HG03060 (cell line): Measurements from ENCODE around the gene FRMD4A.

Experiments used
- ATAC-seq: cut with Tn5 transposase; IDR thresholded peaks from one replicate; pipeline ENCODE4 v1.9.1; 2021; ENCODE audit warnings: low read depth, moderate number of reproducible peaks; ENCODE audit not compliant: unreplicated experiment

FRMD4A gene

DNA sequence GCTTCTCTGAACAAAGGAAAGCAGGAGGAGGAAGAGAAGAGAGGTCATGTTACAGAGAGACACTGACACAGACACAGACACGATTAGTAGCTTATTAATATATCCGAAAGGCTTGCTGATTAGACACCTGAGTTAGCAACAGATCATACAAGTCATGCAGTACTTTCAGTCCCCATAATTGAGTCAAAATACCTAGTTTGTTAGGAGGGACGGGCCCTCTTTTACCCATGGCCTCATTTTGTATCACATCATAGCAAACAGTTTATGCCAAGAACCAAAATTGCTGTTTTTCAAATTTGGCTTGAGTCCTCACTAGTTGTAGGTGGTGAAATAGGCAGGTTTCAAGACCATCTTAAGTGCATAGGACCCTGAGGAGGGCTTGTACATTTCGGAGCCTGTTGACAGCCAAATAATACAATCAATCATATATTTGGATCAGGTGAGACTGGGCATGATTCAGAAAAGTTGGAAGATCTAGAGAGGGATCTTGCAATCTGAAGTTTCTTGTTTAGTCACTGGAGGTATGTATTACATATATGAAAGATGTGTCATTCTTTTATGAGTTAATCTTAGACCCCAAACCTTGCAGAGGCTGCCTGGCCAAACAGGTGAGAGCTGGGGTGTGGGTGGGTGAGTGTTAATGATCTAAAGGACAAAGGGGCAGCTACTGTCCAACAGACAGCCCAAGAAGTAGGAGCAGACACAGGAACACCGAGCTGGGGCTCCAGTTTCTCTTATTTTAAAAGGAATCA, 678.6 kb downstream of the FRMD4A start:
- no peak for ATAC-seq

DNA sequence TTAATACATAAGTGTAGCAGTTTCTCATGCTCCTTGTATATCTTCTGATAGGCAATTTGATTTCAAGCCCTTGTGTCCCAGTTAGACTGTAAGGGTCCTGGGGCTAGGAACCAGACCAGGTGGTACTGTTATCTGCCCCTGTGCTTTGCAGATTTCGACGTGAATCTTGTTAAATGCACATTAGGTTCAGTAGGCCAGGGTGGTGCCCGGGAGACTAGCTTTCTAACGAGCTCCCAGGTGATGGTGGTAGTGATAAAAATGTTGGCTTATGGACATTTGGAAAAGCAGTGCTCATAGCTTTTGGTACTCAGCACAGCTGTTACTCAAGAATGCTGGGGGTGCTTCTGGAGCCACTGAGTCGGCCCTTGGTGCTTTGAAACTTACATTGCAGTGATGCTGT, 679.8 kb downstream of the FRMD4A start:
- no peak for ATAC-seq

DNA sequence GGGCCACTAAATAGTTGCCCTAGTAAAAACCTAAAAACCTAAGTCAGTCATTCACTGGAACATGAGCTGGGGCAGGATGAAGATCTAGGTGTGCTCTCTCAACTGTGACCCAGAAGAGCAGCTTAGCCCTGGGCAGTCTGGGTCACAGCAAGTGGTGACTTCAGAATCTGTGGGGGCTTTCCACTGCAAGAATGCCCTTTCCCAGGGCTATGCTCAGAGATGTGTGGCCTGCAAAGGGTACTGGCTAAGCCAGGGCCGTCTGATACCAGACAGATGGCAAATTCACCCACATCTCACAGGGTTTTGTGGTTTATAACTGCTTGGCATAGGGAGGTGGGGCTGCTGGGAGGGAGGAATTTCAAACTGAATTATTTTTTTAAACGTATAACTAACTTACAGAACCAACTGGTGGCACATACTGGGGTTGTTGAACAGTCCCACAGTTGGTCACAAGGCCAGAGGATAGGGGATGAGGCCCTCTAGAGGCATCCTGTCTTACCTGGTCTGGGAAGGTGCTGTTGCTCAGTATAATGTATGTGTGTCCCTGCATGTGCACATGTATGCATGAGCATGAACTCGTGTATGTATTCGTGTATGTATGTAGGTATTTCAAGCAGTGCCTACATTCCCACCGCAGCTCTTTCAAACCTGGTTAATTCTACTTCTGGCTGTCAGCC, 680.7 kb downstream of the FRMD4A start:
- no peak for ATAC-seq

DNA sequence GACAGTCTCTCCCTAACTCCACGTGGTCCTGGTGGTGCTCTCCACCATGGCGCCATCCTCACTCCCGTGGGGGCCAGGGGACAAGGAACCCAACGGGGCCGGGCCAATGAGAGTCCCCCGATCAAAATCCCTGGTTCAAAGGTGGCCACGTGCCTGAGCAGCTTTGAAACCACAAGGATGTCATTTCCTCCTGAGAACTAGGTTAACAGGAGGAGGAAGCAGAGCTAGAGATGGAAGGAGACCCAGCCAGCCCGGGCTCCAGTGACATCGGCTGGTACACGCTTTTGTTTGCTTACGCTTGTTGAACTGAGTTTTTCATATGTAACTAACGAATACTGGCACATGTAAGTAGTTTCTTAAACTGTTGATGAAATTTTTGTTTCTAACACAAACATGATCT, 682.3 kb downstream of the FRMD4A start:
- ATAC-seq, result no peak

DNA sequence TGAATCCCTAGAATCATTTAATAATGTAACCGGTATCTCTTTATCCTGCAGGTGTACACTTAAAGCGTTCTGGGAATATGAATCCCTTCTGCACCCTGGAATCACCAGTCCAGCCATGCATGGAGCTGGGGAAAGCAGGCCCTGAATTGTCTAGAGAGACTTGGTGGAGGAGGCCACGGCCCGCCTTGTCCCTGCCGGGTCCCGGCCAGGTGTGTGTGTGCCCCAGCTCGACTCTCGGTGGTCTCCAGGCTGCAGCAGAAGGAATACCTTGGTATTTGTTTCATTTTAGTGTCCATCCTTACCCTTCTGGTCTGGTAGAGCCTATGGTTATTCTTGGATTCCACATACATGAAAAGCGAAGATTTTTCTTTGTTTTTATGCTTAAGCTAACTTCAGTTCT, 685.9 kb downstream of the FRMD4A start:
- ATAC-seq, result no peak

DNA sequence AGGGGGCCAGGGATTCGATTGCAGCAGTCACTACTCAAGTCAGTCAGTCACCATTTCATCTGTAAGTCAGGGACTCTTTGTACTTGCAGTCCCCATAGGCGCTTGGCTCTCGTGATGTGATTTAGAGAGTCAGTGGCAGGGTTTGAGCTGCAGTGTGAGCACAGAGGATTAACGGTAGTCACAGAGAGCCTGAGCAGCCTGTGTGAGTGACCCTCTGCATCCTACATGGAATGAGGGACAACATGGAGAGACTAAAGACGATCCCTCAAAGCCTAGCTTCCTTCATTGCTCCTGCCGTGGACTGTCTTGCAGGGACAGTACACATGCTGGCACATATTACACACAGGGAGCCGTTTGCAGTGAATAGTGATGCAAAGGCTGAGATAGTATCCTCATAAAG, 687.7 kb downstream of the FRMD4A start:
- ATAC-seq, result no peak

DNA sequence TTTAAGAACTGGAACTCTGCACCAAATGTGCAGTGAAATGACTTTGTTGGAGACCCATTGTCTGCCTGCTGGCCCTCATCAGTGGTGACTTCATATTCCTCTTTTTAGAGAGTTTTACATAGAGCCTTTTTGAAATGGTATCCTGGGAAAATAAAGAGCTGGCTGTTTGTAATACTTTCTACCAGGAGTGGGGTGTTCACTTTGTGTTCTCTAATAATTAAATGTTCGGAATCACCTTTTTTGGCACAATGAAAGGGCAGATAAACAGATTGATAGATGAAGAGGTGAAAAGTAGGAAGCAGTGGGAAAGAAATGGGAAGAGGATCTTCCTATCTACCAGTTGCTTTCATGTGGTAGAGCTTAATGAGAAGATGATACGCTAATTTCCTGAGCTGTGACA, 688.4 kb downstream of the FRMD4A start:
- no peak for ATAC-seq

DNA sequence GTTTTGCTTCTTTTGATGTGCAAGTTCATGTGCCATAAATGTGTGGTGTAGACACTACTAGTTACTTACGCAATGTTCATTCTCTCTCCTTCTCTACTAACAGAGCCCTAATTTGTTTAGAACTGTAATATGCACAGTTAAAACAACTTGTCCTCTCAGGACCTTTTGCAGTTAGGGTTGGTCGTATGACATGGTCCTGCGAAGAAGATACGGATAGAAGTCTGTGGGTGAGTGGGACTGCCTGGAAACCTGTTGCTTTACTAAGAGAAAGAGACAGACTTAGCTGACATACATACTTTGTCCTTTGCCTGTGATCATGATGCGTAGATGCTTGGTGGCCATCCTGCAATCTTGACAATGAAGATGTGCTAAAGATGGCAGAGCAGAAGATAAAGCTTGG, 692.8 kb downstream of the FRMD4A start:
- no peak for ATAC-seq

DNA sequence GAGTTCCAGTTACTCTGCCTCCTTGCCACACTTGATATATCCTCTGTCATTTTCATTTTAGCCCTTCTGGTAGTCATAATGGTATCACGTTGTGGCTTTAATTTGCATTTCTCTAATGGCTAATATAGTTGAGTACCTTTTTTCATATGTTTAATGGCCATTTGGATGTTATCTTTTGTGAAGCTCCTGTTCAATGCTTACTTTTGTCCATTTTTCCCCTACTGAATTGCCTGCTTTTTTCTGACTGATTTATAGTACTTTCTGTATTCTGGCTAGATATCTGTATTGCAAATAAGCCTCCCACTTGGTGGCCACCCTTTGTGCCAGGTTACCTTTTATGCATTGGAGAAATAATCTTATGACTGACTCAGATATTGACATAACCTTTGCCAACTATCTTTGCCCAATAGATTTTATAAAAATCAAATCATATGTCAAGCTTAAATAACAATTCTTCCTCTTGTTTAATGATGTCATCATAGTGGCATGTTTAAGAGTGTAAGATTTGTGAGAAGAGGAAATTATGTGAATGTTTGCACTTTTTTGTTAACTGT, 693.3 kb downstream of the FRMD4A start:
- ATAC-seq, result no peak

DNA sequence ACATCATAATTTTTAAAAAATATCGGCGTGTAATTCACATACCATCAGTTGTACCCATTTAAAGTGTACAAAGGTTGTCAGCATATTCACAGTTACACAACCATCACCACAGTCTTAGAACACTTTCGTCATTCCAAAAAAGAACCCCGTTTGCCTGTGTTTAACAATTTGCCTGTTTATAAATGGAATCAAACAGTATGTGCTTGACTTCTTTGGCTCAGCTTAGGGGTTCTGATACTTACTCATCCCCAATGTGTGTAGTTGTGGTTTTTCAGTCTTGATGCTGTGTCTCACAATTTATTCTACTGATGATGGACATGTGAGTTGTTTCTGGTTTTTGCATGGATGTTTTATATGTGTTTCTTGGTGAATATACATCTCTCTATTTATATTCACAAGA, 693.9 kb downstream of the FRMD4A start:
- ATAC-seq, result no peak

DNA sequence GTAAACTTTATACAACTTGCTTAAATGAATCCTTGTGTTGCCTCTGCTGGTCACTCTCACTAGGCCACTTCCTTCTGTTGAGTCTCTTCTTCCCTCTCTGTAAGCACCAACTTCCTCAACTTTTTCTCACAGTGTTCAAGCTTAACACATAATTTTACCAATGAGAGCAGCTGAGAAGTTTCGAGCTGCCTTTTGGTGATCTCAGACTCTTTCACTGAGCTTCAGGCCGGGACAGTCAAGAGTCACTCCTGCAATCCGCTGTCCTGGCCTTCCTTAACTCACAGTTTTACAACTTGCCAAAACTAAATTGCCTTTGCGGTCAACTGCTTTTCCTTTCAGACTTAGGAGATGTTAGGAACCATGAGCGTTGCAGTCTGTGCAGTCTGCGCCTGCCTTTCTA, 696.5 kb downstream of the FRMD4A start:
- no peak for ATAC-seq

DNA sequence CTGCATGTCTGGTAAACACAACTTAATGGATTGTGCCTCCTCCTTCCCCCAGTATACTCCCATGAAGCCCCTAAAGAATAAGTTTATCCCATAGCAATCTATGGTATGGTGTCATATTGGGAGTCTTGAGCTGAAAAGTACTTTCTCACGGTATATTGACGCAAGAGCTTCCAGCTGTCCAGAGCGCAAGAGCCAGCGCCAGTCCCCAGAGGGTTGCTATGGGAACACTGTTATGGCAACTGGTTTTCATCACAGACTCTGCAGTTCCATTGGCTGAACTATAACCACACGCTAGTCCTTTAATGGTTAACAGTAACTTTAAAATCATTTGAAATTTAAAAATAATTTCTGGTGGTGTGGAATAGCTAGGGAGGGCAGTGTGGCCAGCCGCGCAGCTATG, 697.0 kb downstream of the FRMD4A start:
- ATAC-seq, result no peak

DNA sequence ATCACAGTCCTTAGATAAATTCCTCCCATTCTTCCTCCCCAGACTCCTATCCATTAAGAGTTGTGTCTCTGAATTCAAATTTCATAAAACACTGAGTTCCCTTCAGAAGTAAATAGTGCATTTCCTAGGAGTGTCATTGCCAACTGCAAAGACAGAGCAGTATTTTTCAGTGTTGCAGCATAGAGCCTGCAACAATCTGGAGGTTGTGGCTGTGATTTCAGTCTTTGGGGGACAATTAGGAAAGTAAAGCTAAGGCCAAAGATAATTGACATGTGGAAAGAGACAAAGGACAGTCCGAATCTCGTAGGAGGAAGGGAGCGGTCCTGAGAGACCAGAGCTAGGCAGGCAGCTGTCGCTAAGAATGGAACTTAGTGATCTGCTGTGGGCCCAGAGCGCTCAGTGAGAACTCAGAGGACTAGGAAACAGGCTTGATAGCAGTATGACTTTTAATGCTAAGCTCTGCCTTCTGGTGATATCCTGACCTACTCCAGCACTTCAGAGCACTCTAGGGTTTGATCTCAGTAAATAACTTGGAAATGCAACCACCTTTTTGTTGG, 697.8 kb downstream of the FRMD4A start:
- ATAC-seq, result no peak

DNA sequence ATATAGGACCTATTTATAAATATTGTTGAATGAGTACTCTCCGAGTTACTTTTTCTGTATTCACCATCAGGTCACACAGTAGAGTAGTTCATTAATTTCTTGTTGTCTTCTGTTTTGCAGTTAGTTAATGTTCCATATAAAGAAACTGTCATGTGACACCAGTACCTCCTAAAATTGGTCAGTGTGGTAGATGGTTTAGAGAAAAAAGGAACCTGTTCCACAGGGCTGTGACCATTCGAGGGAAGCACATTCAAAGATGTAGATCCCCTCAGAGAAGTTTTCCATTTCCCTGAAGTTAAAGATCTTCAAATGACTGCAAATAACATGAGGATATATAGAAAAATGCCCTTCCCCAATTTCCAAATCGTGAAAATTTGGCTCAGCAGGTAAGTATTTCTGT, 698.3 kb downstream of the FRMD4A start:
- ATAC-seq, result no peak

DNA sequence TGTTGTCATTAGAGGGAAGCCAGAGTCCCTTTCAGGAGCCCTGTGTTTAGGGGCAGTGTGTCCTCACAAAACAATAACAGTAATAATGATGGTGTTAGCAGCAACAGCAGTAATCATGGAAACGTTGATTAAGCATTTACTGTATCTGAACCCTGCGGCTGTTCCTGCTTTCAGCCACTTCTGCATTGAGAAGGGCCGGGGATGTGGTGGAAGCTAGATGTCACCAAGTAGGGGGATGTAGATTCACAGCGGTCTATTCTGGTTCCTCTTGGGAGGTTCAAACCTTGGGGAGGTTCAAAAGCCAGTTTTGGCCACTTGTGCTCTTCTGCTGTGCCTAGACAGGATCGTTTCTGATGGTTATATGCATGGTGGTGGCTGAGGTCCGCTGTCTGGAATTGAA, 699.1 kb downstream of the FRMD4A start:
- ATAC-seq, result no peak

DNA sequence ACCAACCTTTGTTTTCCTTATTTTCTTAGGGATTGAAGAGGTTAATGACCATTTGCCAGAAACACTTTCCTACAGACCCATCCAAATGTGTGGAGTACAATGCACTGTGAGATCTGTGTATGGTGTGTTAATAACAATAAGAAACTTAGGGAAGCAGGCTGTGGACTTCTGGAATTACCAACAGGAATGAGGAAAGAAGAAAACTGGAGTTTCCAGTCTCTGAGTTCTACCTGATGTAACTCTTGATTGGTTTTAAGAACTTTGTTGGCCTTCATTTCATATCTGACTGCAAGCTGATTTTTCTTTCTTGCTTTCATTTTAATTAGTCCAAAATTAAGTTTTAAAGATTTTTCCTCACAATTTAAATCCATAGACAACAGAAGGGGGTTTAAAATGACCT, 700.5 kb downstream of the FRMD4A start:
- ATAC-seq, result no peak

DNA sequence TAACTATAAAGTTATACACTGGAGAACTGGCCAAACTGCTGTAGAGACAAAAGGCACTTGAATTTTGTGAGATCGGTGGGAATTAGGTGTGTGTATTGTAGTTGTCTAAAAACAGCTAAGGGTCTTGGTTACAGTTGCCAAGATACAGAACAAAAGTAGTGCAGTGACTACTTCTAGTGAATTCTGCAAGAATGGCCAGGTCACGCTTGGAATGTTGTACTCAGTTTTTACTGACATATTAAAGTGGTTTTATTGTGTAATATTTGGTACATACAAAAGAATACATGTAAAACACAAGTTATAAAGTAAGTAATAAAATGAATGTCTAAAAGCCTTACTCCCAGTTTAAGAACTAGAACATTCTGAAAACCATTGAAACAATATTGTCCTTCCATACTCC, 701.6 kb downstream of the FRMD4A start:
- no peak for ATAC-seq

DNA sequence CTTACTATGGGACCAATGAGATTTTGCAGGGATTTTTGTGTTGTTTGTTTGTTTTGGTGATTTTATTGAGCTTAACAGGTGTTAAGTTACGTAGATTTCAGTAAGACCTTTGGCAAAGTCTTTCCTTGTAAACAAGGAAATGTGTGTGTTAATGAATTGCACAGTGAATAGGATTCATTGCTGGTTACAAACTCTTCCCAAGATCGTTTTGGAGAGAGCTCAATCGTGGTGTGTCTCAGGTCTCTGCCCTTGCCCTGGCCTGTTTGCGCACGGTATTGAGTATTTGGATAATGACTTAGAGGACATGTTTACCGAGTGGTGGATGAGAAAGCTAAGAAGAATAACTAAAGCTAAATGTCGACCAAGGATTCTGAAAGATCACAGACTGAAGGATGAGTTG, 702.1 kb downstream of the FRMD4A start:
- no peak for ATAC-seq

DNA sequence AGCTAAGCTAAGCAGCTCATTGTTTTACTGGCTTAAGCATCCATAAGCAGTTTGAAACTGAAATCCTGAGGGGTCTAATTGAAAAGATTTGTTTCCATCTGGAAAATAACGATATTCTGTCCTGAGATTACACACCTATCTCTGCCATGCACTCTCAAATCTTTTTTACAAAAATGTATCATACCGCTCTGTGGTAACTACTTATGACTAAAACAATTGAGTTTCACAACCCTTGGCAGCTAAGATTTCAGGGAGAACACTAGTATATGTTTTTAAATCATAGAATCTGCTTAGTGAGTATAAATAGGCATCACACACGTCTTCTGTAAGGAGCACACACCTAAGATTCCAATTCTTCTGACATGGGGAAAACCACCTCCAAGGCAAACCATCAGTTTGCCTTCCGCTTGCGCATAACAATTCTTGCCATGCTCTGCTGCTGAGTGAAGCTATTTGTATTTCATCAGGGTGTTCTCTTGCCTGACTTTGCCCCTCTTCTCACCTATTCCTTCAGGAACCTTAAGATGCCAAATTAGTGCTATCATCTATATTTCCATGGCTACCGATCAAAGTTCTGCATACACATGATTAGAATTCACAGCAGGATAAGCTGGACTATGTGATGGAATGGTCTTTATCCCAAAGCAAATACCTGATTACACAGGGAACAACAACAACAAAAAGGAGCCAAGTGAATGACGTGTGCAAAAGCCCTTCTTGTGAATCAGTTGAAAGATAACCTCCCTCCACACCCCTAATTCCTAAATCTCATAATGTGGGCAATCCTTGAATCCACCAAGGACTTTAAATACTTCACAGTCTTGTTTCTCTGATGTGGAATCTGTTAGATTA, 703.0 kb downstream of the FRMD4A start:
- ATAC-seq, result no peak

DNA sequence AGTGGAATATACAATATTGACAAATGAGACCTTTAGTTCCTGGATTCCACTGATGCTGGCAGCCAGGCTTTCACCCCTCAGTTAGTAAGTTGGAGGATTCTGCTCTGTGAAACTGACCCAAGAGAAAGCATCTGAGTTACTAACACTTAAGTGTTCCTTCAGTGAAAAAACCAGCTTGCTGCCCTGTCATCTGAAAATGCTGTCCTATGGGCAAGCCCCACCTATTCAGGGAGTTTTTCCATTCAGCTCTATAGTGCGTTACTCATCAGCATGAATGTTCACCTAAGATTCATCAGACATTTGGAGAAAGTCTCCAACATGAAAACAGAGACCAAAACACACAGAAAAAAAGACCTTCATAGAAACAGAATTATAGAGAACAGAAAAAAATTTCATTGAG, 706.1 kb downstream of the FRMD4A start:
- no peak for ATAC-seq

DNA sequence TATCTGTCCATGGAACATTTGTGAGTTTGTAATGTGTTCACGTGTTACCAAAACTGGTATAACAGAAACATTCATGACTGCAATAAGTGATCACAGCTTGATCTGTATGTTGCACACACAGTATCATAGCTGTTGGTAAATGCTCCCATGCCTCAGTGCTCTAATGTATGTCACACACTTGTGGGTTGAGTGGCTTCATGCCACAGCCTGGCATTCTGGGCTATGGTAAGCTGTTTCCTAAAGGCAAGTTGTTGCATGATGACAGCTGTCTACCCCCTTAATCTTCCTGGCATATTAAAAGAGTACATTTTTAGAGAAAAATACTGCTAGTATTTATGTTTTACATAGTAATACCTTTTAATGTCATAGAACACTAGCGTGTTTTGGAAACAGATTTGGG, 708.8 kb downstream of the FRMD4A start:
- ATAC-seq, result no peak
